A673 (cell line): ENCODE measurements around the gene ACADSB.

Experiments
- EZH2 ChIP-seq: fragments of 200-600 bp; sonication (generic); IDR thresholded peaks from 2 replicates; pipeline ENCODE4 v1.6.1; 2017; ENCODE audit warnings: borderline replicate concordance, low read depth, mild to moderate bottlenecking, mixed read lengths, antibody characterized with exemption, low read length; ENCODE audit not compliant: poor library complexity, severe bottlenecking
- TF ChIP-seq, protein P1 (sequence below): fragments of 300-800, 200-600 bp; sonication (generic); conservative IDR thresholded peaks from 2 replicates; pipeline ENCODE4 v1.5.1; 2017; ENCODE audit warnings: low read depth, mild to moderate bottlenecking, antibody characterized with exemption, low read length, moderate library complexity, mixed read lengths

DNA sequence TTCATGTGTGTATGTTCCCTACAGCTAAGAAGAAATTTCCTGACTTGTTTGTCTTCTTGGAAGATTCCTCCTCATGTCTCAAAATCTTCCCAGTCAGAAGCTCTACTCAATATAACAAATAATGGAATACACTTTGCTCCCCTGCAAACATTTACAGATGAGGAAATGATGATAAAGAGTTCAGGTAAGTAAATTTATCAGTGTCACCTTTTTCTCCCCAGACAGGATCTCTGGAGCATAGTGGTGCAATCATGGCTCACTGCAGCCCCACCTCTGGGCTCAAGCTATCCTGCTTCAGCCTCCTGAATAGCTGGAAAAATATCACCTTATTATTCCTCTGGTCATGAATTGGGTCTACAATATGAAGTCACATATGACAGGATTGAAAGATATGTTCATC is 25.5 kb downstream of the ACADSB start:
- TF ChIP-seq, protein P1, sequence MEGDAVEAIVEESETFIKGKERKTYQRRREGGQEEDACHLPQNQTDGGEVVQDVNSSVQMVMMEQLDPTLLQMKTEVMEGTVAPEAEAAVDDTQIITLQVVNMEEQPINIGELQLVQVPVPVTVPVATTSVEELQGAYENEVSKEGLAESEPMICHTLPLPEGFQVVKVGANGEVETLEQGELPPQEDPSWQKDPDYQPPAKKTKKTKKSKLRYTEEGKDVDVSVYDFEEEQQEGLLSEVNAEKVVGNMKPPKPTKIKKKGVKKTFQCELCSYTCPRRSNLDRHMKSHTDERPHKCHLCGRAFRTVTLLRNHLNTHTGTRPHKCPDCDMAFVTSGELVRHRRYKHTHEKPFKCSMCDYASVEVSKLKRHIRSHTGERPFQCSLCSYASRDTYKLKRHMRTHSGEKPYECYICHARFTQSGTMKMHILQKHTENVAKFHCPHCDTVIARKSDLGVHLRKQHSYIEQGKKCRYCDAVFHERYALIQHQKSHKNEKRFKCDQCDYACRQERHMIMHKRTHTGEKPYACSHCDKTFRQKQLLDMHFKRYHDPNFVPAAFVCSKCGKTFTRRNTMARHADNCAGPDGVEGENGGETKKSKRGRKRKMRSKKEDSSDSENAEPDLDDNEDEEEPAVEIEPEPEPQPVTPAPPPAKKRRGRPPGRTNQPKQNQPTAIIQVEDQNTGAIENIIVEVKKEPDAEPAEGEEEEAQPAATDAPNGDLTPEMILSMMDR: no peak
- no peak for TF ChIP-seq EZH2
